Measurements from ENCODE around the gene RASAL1.

GRCh38 chr12:113109872-113110599, 25.5 kb downstream of the RASAL1 start:
- TF ChIP-seq ELK1 (IDR thresholded peaks at IDR 0.05; ENCODE audit: low read depth, low read length): no peak
- no peak for TF ChIP-seq PHF8 (IDR thresholded peaks at IDR 0.05; ENCODE audit: borderline replicate concordance, low read depth)
- no peak for TF ChIP-seq CBX2 (IDR thresholded peaks at IDR 0.05; ENCODE audit: borderline replicate concordance, low read depth)
- no peak for TF ChIP-seq CTCF (IDR thresholded peaks at IDR 0.05)
- TF ChIP-seq CEBPB (IDR thresholded peaks at IDR 0.05): no peak
- no peak for TF ChIP-seq MAX (IDR thresholded peaks at IDR 0.05)
- TF ChIP-seq POLR2A (IDR thresholded peaks at IDR 0.05; ENCODE audit: low read length): no peak
- no peak for TF ChIP-seq JUN (IDR thresholded peaks at IDR 0.05)
- TF ChIP-seq MYC (IDR thresholded peaks at IDR 0.05; ENCODE audit: borderline replicate concordance, low read length): no peak
- TF ChIP-seq REST (IDR thresholded peaks at IDR 0.05): no peak
- TF ChIP-seq HOXA7 (CRISPR knock-in tag; IDR thresholded peaks at IDR 0.05): no peak
- TF ChIP-seq ATOH8 (CRISPR knock-in tag; IDR thresholded peaks at IDR 0.05; ENCODE audit: low read depth): no peak
- no peak for TF ChIP-seq RAD21 (conservative IDR thresholded peaks at IDR 0.05 in 1 of 2, IDR thresholded peaks at IDR 0.05 in 1 of 2)
- TF ChIP-seq EHMT2 (IDR thresholded peaks at IDR 0.05; ENCODE audit: low read depth): no peak
